HepG2 (cell line): ENCODE data around the gene SULT1C4. TPM values are rescaled to one million over a fixed set of nuclear protein-coding genes. Genes with fewer than 3 reads are reported as not detected.

Source experiments
- FOSL1 ChIP-seq: sonication (generic); formaldehyde crosslinking; IDR thresholded peaks from 2 replicates; pipeline ENCODE4 v1.9.0; 2021; ENCODE audit warnings: missing genetic modification reagents, borderline replicate concordance
- FOXA1 ChIP-seq, 2 experiments: fragments of 450-650 bp in 1 of 2; sonication (generic) in 1 of 2; formaldehyde crosslinking in 1 of 2; IDR thresholded peaks; 2 replicates each; pipeline versions ENCODE4 v1.4.0 to v1.6.1; 2016 to 2020; ENCODE audit warnings: missing genetic modification reagents in 1 of 2
- MAFG ChIP-seq: sonication (generic); formaldehyde crosslinking; IDR thresholded peaks from 2 replicates; pipeline ENCODE4 v1.5.1; 2020; ENCODE audit warnings: mild to moderate bottlenecking, missing genetic modification reagents
- MZF1 ChIP-seq: sonication (generic); formaldehyde crosslinking; IDR thresholded peaks from 2 replicates; pipeline ENCODE4 v1.8.1; 2023; ENCODE audit warnings: mild to moderate bottlenecking, missing genetic modification reagents, borderline replicate concordance
- NRL ChIP-seq: sonication (generic); formaldehyde crosslinking; IDR thresholded peaks from 2 replicates; pipeline ENCODE4 v1.5.0; 2020; ENCODE audit warnings: missing genetic modification reagents, mild to moderate bottlenecking, moderate library complexity, borderline replicate concordance
- PCBP2 ChIP-seq: fragments of 200-400 bp; formaldehyde crosslinking; optimal IDR thresholded peaks from 2 replicates; pipeline ENCODE3; 2018; ENCODE audit warnings: low read length, low read depth; ENCODE audit not compliant: poor library complexity, severe bottlenecking
- PHF20 ChIP-seq: sonication (generic); formaldehyde crosslinking; IDR thresholded peaks from 2 replicates; pipeline ENCODE4 v1.5.0; 2020; ENCODE audit warnings: mild to moderate bottlenecking, missing genetic modification reagents
- PITX1 ChIP-seq: sonication (generic); formaldehyde crosslinking; IDR thresholded peaks from 2 replicates; pipeline ENCODE4 v1.5.1; 2020; ENCODE audit warnings: mild to moderate bottlenecking, missing genetic modification reagents
- RAD51 ChIP-seq: fragments of 450-650 bp; IDR thresholded peaks from 2 replicates; pipeline ENCODE4 v1.6.1; 2016; ENCODE audit warnings: borderline replicate concordance
- SMAD1 ChIP-seq: sonication (generic); formaldehyde crosslinking; IDR thresholded peaks from 2 replicates; pipeline ENCODE4 v1.4.0; 2020; ENCODE audit warnings: missing genetic modification reagents, low read depth, mild to moderate bottlenecking, borderline replicate concordance
- SP5 ChIP-seq: IDR thresholded peaks from 2 replicates; pipeline ENCODE4 v1.6.1; 2016; ENCODE audit warnings: low read depth, borderline replicate concordance
- STAG1 ChIP-seq: sonication (generic); formaldehyde crosslinking; IDR thresholded peaks from 2 replicates; pipeline ENCODE4 v1.4.0; 2020; ENCODE audit warnings: missing genetic modification reagents
- ZFP36L2 ChIP-seq: sonication (generic); formaldehyde crosslinking; IDR thresholded peaks from 2 replicates; pipeline ENCODE4 v1.4.0; 2020; ENCODE audit warnings: missing genetic modification reagents
- ZFYVE20 ChIP-seq: sonication (generic); formaldehyde crosslinking; IDR thresholded peaks from 2 replicates; pipeline ENCODE4 v1.8.0; 2023; ENCODE audit warnings: low read depth, mild to moderate bottlenecking, moderate library complexity, missing genetic modification reagents, borderline replicate concordance
- ZGPAT ChIP-seq: IDR thresholded peaks from 2 replicates; pipeline ENCODE4 v1.6.1; 2016; ENCODE audit warnings: mild to moderate bottlenecking
- ZNF121 ChIP-seq: sonication (generic); formaldehyde crosslinking; IDR thresholded peaks from 2 replicates; pipeline ENCODE4 v1.5.0; 2020; ENCODE audit warnings: mild to moderate bottlenecking, missing genetic modification reagents
- ZNF354B ChIP-seq: sonication (generic); formaldehyde crosslinking; IDR thresholded peaks from 2 replicates; pipeline ENCODE4 v1.8.0; 2022; ENCODE audit warnings: mild to moderate bottlenecking, missing genetic modification reagents
- ZNF782 ChIP-seq: sonication (generic); formaldehyde crosslinking; IDR thresholded peaks from 2 replicates; pipeline ENCODE4 v1.4.0; 2020; ENCODE audit warnings: missing genetic modification reagents, mild to moderate bottlenecking, borderline replicate concordance
- ZNF83 ChIP-seq: sonication (generic); formaldehyde crosslinking; IDR thresholded peaks from 2 replicates; pipeline ENCODE4 v1.4.0; 2020; ENCODE audit warnings: missing genetic modification reagents, mild to moderate bottlenecking, borderline replicate concordance
- polyA plus RNA-seq, 8 experiments: library from polyadenylated mRNA; depleted of rRNA in 3 of 8; stranded (reverse) in 7 of 8; unstranded in 1 of 8; fragments of >200 nt; fragmentation: Illumina TruSeq in 4 of 8; extraction: Trizol in 4 of 8; gene quantifications; 2 replicates each; pipeline versions ENCODE4 v1.2.1 to v1.2.3, GENCODE V29; 2011 to 2016; ENCODE audit warnings: low read depth in 4 of 8, missing spikeins in 1 of 8, mixed read lengths in 1 of 8; ENCODE audit not compliant: insufficient read depth in 1 of 8
- total RNA-seq, 5 experiments: library from RNA; depleted of rRNA; stranded (reverse); fragments of >200 nt; fragmentation: Illumina TruSeq; extraction: Trizol; gene quantifications; 2 replicates each; pipeline ENCODE4 v1.2.3, GENCODE V29; 2016; ENCODE audit warnings: low read depth in 1 of 5
- TF ChIP-seq, protein P1 (sequence below): sonication (generic); formaldehyde crosslinking; IDR thresholded peaks from 2 replicates; pipeline ENCODE4 v1.4.0; 2020; ENCODE audit warnings: missing genetic modification reagents
- TF ChIP-seq, protein P2 (sequence below): sonication (generic); formaldehyde crosslinking; IDR thresholded peaks from 2 replicates; pipeline ENCODE4 v1.4.0; 2020; ENCODE audit warnings: missing genetic modification reagents

SULT1C4 gene
- total and polyA plus RNA-seq, 2 of the 13 experiments (the other 11 are each of a cell fraction or from before 2014, with no cell fraction given) = 1.3 to 8.6 TPM

- no peak for TF ChIP-seq FOXA1 (IDR thresholded peaks at IDR 0.05)
- no peak for TF ChIP-seq FOXA1 (CRISPR knock-in tag; IDR thresholded peaks at IDR 0.05)
- no peak for TF ChIP-seq STAG1 (CRISPR knock-in tag)
- TF ChIP-seq SMAD1 = 0 out of 2 replicates have a peak, but pooled peaks have one; percentile 70
- 0 out of 2 replicates have a peak, but pooled peaks have one; percentile 37 for TF ChIP-seq ZNF83 (CRISPR knock-in tag)
- TF ChIP-seq ZFP36L2 (CRISPR knock-in tag) = no peak
- no peak for TF ChIP-seq ZNF354B
- peak; percentile 61; the same call in 1 of the 2 replicates for TF ChIP-seq NRL (CRISPR knock-in tag)
- TF ChIP-seq SP5 (CRISPR knock-in tag) = no peak
- 0 out of 2 replicates have a peak, but pooled peaks have one; percentile 31 for TF ChIP-seq PITX1
- TF ChIP-seq RAD51 = no peak
- TF ChIP-seq, protein P1, sequence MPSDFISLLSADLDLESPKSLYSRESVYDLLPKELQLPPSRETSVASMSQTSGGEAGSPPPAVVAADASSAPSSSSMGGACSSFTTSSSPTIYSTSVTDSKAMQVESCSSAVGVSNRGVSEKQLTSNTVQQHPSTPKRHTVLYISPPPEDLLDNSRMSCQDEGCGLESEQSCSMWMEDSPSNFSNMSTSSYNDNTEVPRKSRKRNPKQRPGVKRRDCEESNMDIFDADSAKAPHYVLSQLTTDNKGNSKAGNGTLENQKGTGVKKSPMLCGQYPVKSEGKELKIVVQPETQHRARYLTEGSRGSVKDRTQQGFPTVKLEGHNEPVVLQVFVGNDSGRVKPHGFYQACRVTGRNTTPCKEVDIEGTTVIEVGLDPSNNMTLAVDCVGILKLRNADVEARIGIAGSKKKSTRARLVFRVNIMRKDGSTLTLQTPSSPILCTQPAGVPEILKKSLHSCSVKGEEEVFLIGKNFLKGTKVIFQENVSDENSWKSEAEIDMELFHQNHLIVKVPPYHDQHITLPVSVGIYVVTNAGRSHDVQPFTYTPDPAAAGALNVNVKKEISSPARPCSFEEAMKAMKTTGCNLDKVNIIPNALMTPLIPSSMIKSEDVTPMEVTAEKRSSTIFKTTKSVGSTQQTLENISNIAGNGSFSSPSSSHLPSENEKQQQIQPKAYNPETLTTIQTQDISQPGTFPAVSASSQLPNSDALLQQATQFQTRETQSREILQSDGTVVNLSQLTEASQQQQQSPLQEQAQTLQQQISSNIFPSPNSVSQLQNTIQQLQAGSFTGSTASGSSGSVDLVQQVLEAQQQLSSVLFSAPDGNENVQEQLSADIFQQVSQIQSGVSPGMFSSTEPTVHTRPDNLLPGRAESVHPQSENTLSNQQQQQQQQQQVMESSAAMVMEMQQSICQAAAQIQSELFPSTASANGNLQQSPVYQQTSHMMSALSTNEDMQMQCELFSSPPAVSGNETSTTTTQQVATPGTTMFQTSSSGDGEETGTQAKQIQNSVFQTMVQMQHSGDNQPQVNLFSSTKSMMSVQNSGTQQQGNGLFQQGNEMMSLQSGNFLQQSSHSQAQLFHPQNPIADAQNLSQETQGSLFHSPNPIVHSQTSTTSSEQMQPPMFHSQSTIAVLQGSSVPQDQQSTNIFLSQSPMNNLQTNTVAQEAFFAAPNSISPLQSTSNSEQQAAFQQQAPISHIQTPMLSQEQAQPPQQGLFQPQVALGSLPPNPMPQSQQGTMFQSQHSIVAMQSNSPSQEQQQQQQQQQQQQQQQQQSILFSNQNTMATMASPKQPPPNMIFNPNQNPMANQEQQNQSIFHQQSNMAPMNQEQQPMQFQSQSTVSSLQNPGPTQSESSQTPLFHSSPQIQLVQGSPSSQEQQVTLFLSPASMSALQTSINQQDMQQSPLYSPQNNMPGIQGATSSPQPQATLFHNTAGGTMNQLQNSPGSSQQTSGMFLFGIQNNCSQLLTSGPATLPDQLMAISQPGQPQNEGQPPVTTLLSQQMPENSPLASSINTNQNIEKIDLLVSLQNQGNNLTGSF (CRISPR knock-in tag) = no peak
- TF ChIP-seq FOSL1 = no peak
- peak; percentile 25; the same call in 1 of the 2 replicates for TF ChIP-seq ZGPAT (CRISPR knock-in tag)
- TF ChIP-seq PCBP2 = no peak
- TF ChIP-seq MZF1 = no peak
- no peak for TF ChIP-seq ZNF782 (CRISPR knock-in tag)
- TF ChIP-seq, protein P2, sequence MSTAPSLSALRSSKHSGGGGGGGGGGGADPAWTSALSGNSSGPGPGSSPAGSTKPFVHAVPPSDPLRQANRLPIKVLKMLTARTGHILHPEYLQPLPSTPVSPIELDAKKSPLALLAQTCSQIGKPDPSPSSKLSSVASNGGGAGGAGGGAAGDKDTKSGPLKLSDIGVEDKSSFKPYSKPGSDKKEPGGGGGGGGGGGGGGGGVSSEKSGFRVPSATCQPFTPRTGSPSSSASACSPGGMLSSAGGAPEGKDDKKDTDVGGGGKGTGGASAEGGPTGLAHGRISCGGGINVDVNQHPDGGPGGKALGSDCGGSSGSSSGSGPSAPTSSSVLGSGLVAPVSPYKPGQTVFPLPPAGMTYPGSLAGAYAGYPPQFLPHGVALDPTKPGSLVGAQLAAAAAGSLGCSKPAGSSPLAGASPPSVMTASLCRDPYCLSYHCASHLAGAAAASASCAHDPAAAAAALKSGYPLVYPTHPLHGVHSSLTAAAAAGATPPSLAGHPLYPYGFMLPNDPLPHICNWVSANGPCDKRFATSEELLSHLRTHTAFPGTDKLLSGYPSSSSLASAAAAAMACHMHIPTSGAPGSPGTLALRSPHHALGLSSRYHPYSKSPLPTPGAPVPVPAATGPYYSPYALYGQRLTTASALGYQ (CRISPR knock-in tag) = no peak
- 0 out of 2 replicates have a peak, but pooled peaks have one; percentile 52 for TF ChIP-seq MAFG (CRISPR knock-in tag)
- no peak for TF ChIP-seq ZFYVE20
- TF ChIP-seq PHF20 (CRISPR knock-in tag) = peak; percentile 37
- TF ChIP-seq ZNF121 = no peak
These were observed at the start of gene SULT1C4 (continued) for GRCh38 chr2:108377815-108378630.
